GM23248 (cell line): ENCODE measurements around the gene POGK.
"Not testable (repeated sequence)": the region's sequence is repeated elsewhere in the genome, so short reads cannot be mapped to it uniquely, and the experiment has no call there.

Experiments used
- EZH2 ChIP-seq: fragments of 200-600 bp; sonication (generic); IDR thresholded peaks from 2 replicates; pipeline ENCODE4 v1.6.1; 2018; ENCODE audit warnings: antibody characterized with exemption, mild to moderate bottlenecking; ENCODE audit not compliant: insufficient read depth, poor library complexity, severe bottlenecking
- EZH2phosphoT487 ChIP-seq: fragments of 200-600 bp; sonication (generic); IDR thresholded peaks from 2 replicates; pipeline ENCODE4 v1.6.1; 2018; ENCODE audit warnings: antibody characterized with exemption, moderate library complexity, mild to moderate bottlenecking, low read depth; ENCODE audit not compliant: insufficient read depth

- not testable (repeated sequence) for TF ChIP-seq EZH2, EZH2phosphoT487
Measured at GRCh38 chr1:166829762-166830161, 9.5 kb upstream of the POGK start.
